ENCODE data around the gene MKX. TPM values are rescaled to one million over a fixed set of nuclear protein-coding genes. Genes with fewer than 3 reads are reported as not detected.

Gene MKX
- total and polyA plus RNA-seq, 2 donors (not counting 3 experiments of a cell fraction or from before 2014, with no cell fraction given), result not detected

DNA sequence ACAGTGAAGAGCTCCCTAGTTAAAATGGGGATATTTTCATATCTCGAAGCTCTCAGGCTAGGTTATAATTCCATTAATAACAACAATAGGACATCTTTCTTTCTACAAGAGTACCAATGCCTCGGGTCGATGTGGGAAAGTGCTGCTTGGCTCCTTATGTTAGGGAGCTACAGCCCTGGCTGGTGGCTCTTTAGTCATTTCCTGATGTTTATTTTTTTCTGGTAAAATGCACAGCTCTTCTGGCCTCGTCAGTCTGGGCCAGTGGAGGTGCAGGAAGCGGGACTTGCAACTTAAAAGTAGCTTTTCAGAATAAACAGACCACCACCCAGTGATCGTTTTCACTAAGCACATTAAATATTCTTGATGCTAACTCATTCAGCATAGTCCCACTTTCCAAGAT is 58.3 kb downstream of the MKX start:
- POLR2A ChIA-PET, result no interaction called here
- intact Hi-C loops (cut with micrococcal nuclease), result no loop called here
- no peaks in the 10 kb centered on the region for H3K27me3 ChIP-seq (ENCODE audit: control insufficient read depth in 2 of 2, insufficient read depth in 2 of 2, low read length in 2 of 2)
- H2AFZ ChIP-seq (ENCODE audit: low read depth, low read length), result no peak overlapping the region
- dilution Hi-C loops (cut with MboI; ENCODE audit: extremely low pct_ligation_motif_present, low sequenced_read_pairs), result no loop called here
- H3K4me3 ChIP-seq (replicated peaks in 1 of 3; ENCODE audit: insufficient read depth in 1 of 3, low read depth in 1 of 3, low read length in 3 of 3), result no peak overlapping the region
- H3K4me2 ChIP-seq (ENCODE audit: insufficient read depth, low read length), result no peak overlapping the region
- FAIRE-seq, result peak; percentile 15
- no peaks in the 10 kb centered on the region for H3K4me1 ChIP-seq (ENCODE audit: control insufficient read depth, extremely low read depth, insufficient read depth, low read length)
- H3K36me3 ChIP-seq (ENCODE audit: control insufficient read depth in 2 of 2, extremely low read depth in 1 of 2, insufficient read depth in 2 of 2, low read length in 2 of 2), result no peaks in the 10 kb centered on the region
- no peaks in the 10 kb centered on the region for H3K9me3 ChIP-seq (replicated peaks; ENCODE audit: control insufficient read depth, insufficient read depth, low read length)
- peak; percentile 41 for DNase-seq (ENCODE audit: low read depth, low spot score)
- H3K79me2 ChIP-seq (ENCODE audit: control insufficient read depth, insufficient read depth, low read length), result no peaks in the 10 kb centered on the region
- no peak overlapping the region for H3K27ac ChIP-seq (ENCODE audit: insufficient read depth, low read depth, low read length)
- CTCF ChIA-PET, result interaction anchor here (0.9 to 2.1 kb wide), 8 partner anchors 8 to 554 kb away, joined by 3 to 13 read pairs (median 4); no protein-coding TSS in a partner anchor
- H3K9me1 ChIP-seq (replicated peaks; ENCODE audit: control insufficient read depth, extremely low read depth, insufficient read depth, low read length), result no peaks in the 10 kb centered on the region
- no peak overlapping the region for H3K9ac ChIP-seq (replicated peaks; ENCODE audit: extremely low read depth, insufficient read depth, low read length)
- no peaks in the 10 kb centered on the region for H4K20me1 ChIP-seq (replicated peaks; ENCODE audit: control insufficient read depth, extremely low read depth, insufficient read depth, low read length)
- no peak for TF ChIP-seq JUN (IDR thresholded peaks at IDR 0.05; ENCODE audit: borderline replicate concordance, insufficient read depth, insufficient read length, low read depth)
- TF ChIP-seq MYC (IDR thresholded peaks at IDR 0.05; ENCODE audit: low read depth, low read length), result no peak
- BruUV-seq (replicated peaks), result no TSS peak

DNA sequence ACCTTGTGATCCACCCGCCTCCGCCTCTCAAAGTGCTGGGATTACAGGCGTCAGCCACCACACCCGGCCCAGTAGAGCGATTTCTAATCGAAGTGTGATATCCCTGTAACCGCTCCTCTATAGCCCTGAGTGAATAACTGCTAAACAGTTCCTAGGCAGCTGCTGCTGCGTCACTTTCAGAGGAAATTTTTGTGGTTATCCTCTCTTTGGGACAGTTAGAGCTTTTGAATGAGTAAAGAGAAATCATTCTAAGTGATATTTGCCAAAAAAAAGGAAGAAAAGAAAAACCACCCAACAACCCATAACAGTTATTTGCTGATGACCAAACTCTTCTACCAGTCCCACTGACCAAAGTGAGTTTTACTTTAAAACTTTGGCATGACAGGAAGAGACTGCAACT is 59.9 kb downstream of the MKX start:
- FAIRE-seq (no peak), DNase-seq (ENCODE audit: low read depth, low spot score) (no peak)
- no TSS peak for BruUV-seq (replicated peaks)
- no peaks in the 10 kb centered on the region for H3K27me3 ChIP-seq (ENCODE audit: control insufficient read depth in 2 of 2, insufficient read depth in 2 of 2, low read length in 2 of 2)
- H3K9me3 ChIP-seq (replicated peaks; ENCODE audit: control insufficient read depth, insufficient read depth, low read length), result no peaks in the 10 kb centered on the region
- H3K36me3 ChIP-seq (ENCODE audit: control insufficient read depth in 2 of 2, extremely low read depth in 1 of 2, insufficient read depth in 2 of 2, low read length in 2 of 2), result no peaks in the 10 kb centered on the region
- ChIA-PET CTCF (interaction anchor here (1.0 kb wide), 1 partner anchor 642 kb away, joined by 3 read pairs; no protein-coding TSS in a partner anchor), POLR2A (interaction anchor here (0.7 kb wide), 1 partner anchor 793 kb away, joined by 3 read pairs; no protein-coding TSS in a partner anchor)
- no peak overlapping the region for H3K27ac ChIP-seq (ENCODE audit: insufficient read depth, low read depth, low read length)
- H3K9me1 ChIP-seq (replicated peaks; ENCODE audit: control insufficient read depth, extremely low read depth, insufficient read depth, low read length), result no peaks in the 10 kb centered on the region
- H3K4me3 ChIP-seq (replicated peaks in 1 of 3; ENCODE audit: insufficient read depth in 1 of 3, low read depth in 1 of 3, low read length in 3 of 3), result no peak overlapping the region
- dilution Hi-C loops (cut with MboI; ENCODE audit: extremely low pct_ligation_motif_present, low sequenced_read_pairs) (no loop called here), intact Hi-C loops (cut with micrococcal nuclease) (no loop called here)
- no peak overlapping the region for H3K4me2 ChIP-seq (ENCODE audit: insufficient read depth, low read length)
- H3K79me2 ChIP-seq (ENCODE audit: control insufficient read depth, insufficient read depth, low read length), result no peaks in the 10 kb centered on the region
- TF ChIP-seq POLR2A (IDR thresholded peaks at IDR 0.05; ENCODE audit: low read depth, low read length) (no peak), GATA2 (IDR thresholded peaks at IDR 0.05; ENCODE audit: insufficient read depth, insufficient read length, low read depth, low read length) (no peak)
- H3K9ac ChIP-seq (replicated peaks; ENCODE audit: extremely low read depth, insufficient read depth, low read length), result no peak overlapping the region
- H2AFZ ChIP-seq (ENCODE audit: low read depth, low read length), result no peak overlapping the region
- H4K20me1 ChIP-seq (replicated peaks; ENCODE audit: control insufficient read depth, extremely low read depth, insufficient read depth, low read length), result no peaks in the 10 kb centered on the region
- no peaks in the 10 kb centered on the region for H3K4me1 ChIP-seq (ENCODE audit: control insufficient read depth, extremely low read depth, insufficient read depth, low read length)

Measured in endothelial cell of umbilical vein (primary cell).